Stomach smooth muscle (tissue), 2 donors: ENCODE data around the gene PRSS1.
"Not testable (repeated sequence)": the region's sequence is repeated elsewhere in the genome, so short reads cannot be mapped to it uniquely, and the experiment has no call there.

ENCODE experiments used
- H3K27ac ChIP-seq: one replicate; pipeline ENCODE4 v1.7.0; 2013; ENCODE audit warnings: mild to moderate bottlenecking, low read length, inconsistent platforms
- H3K27me3 ChIP-seq, 2 donors: one replicate each; pipeline ENCODE4 v1.7.0; 2013; ENCODE audit warnings: low read length in 2 of 2; ENCODE audit not compliant: insufficient read depth in 2 of 2, control insufficient read depth in 1 of 2
- H3K36me3 ChIP-seq, 2 donors: one replicate each; pipeline ENCODE4 v1.7.0; 2013; ENCODE audit warnings: low read length in 2 of 2; ENCODE audit not compliant: control insufficient read depth in 2 of 2, insufficient read depth in 2 of 2
- H3K4me1 ChIP-seq: one replicate; pipeline ENCODE4 v1.7.0; 2013; ENCODE audit warnings: low read length; ENCODE audit not compliant: control insufficient read depth, insufficient read depth
- H3K4me3 ChIP-seq, 2 donors: one replicate each; pipeline ENCODE4 v1.7.0; 2013; ENCODE audit warnings: low read length in 2 of 2
- H3K9ac ChIP-seq, 2 donors: one replicate each; pipeline ENCODE4 v1.7.0; 2013; ENCODE audit warnings: low read length in 2 of 2, mild to moderate bottlenecking in 1 of 2
- H3K9me3 ChIP-seq, 2 donors: one replicate each; pipeline ENCODE4 v1.7.0; 2013; ENCODE audit warnings: low read length in 2 of 2; ENCODE audit not compliant: control insufficient read depth in 2 of 2
- donor health status: healthy.
- donor health status: Pancreatic carcinoma.

PRSS1 gene

DNA sequence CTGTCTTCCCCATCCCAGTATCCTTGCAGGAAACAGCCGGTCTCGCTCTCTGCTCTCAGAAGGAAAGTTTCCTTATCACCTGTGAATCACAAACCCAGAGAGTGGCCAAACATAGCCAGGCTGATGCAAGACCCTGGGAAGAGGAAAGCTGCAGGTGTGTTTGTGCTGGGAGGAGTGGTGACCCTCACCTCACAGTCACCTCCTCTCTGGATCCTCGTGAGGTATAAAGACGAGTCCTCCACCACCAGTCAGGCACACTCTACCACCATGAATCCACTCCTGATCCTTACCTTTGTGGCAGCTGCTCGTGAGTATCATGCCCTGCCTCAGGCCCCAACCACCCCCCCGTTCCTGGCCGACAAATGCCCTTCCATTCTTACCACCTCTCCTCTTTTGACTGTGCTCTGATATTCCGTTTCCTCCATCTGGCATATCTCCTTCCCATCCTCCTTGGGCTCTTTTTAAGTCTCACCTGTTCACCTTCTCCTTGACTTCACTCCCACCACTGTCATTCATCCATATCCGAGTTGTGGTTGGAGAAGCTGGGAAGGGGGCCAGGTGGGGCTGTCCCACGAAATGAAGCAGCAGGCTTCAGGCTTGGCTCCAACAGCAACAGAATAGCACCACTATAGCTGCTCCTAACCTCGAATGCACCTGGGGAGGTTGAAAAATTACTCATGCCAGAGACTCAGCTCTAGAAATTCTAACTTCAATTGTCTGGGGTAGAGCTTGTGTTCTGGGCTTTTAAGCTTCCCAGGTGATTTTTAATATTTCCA lies at the start of gene PRSS1:
Gene PRSS1 (plus strand): TSS at position 255 of the 776 bp plus-strand sequence. CDS start 13 bp downstream, at position 268.
- H3K9me3 ChIP-seq = no peaks in the 10 kb centered on the region
- no peak within 1 kb of the TSS for H3K27ac ChIP-seq
- no peaks in the 10 kb centered on the region for H3K36me3 ChIP-seq
- no peaks in the 10 kb centered on the region for H3K4me1 ChIP-seq
- peaks cover 0 to 2% of the 10 kb centered on the region in 2 donors for H3K27me3 ChIP-seq
- H3K4me3 ChIP-seq = no peak within 1 kb of the TSS
- no peak within 1 kb of the TSS for H3K9ac ChIP-seq

GRCh38 chr7:142700935-142701334 lies 48.3 kb upstream of the PRSS1 start:
- not testable (repeated sequence) for H3K9me3 ChIP-seq, H3K27ac ChIP-seq, H3K36me3 ChIP-seq, H3K4me3 ChIP-seq, H3K9ac ChIP-seq, H3K27me3 ChIP-seq, H3K4me1 ChIP-seq

DNA sequence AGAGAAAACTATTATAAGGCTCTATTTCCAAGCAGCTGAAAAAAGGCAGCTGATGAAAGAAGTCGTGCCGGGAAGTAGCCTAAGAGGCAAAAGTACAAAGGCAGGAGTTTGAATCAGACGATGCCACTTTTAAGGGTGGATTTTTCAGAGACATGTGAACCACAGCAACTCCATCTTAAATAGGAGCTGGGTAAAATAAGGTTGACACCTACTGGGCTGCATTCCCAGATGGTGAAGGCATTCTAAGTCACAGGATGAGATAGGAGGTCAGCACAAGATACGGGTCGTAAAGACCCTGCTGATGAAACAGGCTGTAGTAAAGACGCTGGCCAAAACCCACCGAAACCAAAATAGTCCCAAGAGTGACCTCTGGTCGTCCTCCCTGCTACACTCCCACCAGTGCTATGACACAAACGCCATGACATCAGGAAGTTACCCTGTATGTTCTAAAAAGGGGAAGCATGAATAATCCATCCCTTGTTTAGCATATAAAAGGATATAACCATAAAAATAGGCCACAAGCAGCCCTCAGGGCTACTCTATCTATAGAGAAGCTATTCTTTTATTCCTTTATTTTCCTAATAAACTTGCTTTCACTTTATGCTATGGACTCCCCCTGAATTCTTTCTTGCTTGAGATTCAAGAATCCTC lies 45.5 kb upstream of the PRSS1 start:
- Histone ChIP-seq H3K4me1 (no peaks in the 10 kb centered on the region), H3K27me3 (no peaks in the 10 kb centered on the region), H3K9ac (no peak overlapping the region)

GRCh38 chr7:142708726-142709125 lies 40.5 kb upstream of the PRSS1 start:
- H3K4me3 ChIP-seq, H3K36me3 ChIP-seq, H3K27me3 ChIP-seq, H3K27ac ChIP-seq, H3K9me3 ChIP-seq, H3K9ac ChIP-seq, H3K4me1 ChIP-seq: not testable (repeated sequence)

More for the DNA sequence above, 45.5 kb upstream of the PRSS1 start:
- Histone ChIP-seq H3K4me3 (no peak overlapping the region), H3K27ac (no peak overlapping the region), H3K36me3 (no peaks in the 10 kb centered on the region), H3K9me3 (no peaks in the 10 kb centered on the region)

- H3K4me3 ChIP-seq = no peak overlapping the region
- no peak overlapping the region for H3K27ac ChIP-seq
- H3K9me3 ChIP-seq = no peaks in the 10 kb centered on the region
- peaks cover 0 to 3% of the 10 kb centered on the region in 2 donors for H3K27me3 ChIP-seq
- H3K36me3 ChIP-seq = no peaks in the 10 kb centered on the region
- H3K9ac ChIP-seq = no peak overlapping the region
- H3K4me1 ChIP-seq = no peaks in the 10 kb centered on the region
Observed at GRCh38 chr7:142709921-142710320, 39.4 kb upstream of the PRSS1 start.

DNA sequence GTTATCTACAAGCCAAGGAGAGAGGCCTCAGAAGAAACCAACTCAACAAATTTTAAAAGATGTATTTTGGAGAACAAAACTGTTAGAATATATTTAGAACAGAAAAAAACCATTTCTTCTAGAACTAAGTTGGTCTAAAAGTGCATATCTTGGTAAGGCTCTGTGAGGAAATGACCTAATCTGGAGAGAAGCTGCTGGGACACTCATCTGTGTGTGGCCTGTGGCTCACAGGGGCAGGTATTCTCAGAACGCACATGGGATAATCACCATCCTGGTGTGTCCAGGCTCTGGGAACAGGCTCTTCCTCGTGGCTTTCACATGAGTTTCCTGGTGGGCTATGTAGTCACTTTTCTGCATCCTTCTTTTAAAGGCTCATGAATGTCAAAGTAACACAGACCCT lies 38.1 kb upstream of the PRSS1 start:
- Histone ChIP-seq H3K9ac (no peak overlapping the region), H3K27me3 (peaks cover 0 to 3% of the 10 kb centered on the region in 2 donors), H3K27ac (no peak overlapping the region), H3K36me3 (no peaks in the 10 kb centered on the region), H3K4me1 (no peaks in the 10 kb centered on the region), H3K4me3 (no peak overlapping the region), H3K9me3 (no peaks in the 10 kb centered on the region)

GRCh38 chr7:142711746-142712616 lies 37.3 kb upstream of the PRSS1 start:
- H3K27me3 ChIP-seq = peaks cover 0 to 3% of the 10 kb centered on the region in 2 donors
- no peak overlapping the region for H3K27ac ChIP-seq
- no peak overlapping the region for H3K4me3 ChIP-seq
- H3K9ac ChIP-seq = no peak overlapping the region
- no peaks in the 10 kb centered on the region for H3K36me3 ChIP-seq
- no peaks in the 10 kb centered on the region for H3K9me3 ChIP-seq
- no peaks in the 10 kb centered on the region for H3K4me1 ChIP-seq

- H3K9ac ChIP-seq = no peak overlapping the region
- no peaks in the 10 kb centered on the region for H3K9me3 ChIP-seq
- H3K4me3 ChIP-seq = no peak overlapping the region
- H3K4me1 ChIP-seq = no peaks in the 10 kb centered on the region
- H3K27me3 ChIP-seq = peaks cover 0 to 3% of the 10 kb centered on the region in 2 donors
- H3K36me3 ChIP-seq = no peaks in the 10 kb centered on the region
- no peak overlapping the region for H3K27ac ChIP-seq
Observed at GRCh38 chr7:142712617-142712957, 36.7 kb upstream of the PRSS1 start.

DNA sequence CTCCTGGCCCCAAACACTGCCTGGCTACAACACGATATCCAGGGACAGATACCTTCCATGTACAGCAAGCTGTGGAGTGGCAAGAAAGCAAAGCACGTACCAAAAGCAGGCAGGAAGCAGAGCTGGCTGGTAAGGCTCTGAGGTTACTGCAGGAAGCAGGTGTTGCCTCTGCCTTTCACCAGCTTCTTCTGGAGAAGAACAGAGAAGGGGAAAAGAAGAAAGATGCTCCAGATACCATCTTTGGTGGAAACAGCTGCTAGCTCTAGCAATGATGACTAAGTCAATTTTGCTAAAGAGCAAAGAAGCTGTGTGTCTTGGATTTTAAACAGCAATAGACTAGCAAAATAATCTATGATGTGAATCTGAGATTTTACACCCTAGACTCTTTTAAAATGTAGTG lies 34.9 kb upstream of the PRSS1 start:
- peaks cover 0 to 3% of the 10 kb centered on the region in 2 donors for H3K27me3 ChIP-seq
- H3K4me1 ChIP-seq = no peaks in the 10 kb centered on the region
- no peaks in the 10 kb centered on the region for H3K36me3 ChIP-seq
- H3K9me3 ChIP-seq = no peaks in the 10 kb centered on the region
- no peak overlapping the region for H3K27ac ChIP-seq
- no peak overlapping the region for H3K4me3 ChIP-seq
- H3K9ac ChIP-seq = no peak overlapping the region

DNA sequence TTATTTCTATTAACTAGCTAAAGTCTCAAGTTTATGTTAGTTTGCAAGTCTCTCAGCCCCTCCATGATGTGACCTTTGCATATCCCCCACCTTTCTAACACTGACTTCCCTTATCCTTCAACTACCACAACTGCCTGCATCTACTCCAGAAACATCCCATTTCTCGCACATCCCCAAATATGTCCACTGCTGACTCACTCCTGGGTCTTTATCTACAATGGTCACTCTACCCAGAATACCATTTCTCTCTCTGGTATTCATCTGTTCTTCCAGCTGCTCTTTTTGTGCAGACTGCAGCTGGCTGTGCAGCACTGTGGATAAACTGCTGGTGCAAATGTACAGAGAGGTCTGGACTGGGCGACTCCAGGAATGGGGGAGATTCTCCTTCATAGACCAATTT lies 32.7 kb upstream of the PRSS1 start:
- Histone ChIP-seq H3K27me3 (peaks cover 0 to 5% of the 10 kb centered on the region in 2 donors), H3K9me3 (no peaks in the 10 kb centered on the region), H3K36me3 (no peaks in the 10 kb centered on the region), H3K9ac (no peak overlapping the region), H3K27ac (no peak overlapping the region), H3K4me1 (no peaks in the 10 kb centered on the region), H3K4me3 (no peak overlapping the region)
